Fibroblast of lung (primary cell): ENCODE data around the gene GRB10.

ENCODE experiments used
- EZH2 ChIP-seq: IDR thresholded peaks from 2 replicates; pipeline ENCODE4 v1.5.1; 2012; ENCODE audit warnings: low read length, control low read depth, mild to moderate bottlenecking; ENCODE audit errors: missing control alignments
- TF ChIP-seq, protein P1 (sequence below), 2 donors: IDR thresholded peaks in 1 of 2; conservative IDR thresholded peaks in 1 of 2; 1 replicate in 1 of 2; 2 replicates in 1 of 2; pipeline ENCODE4 v1.5.1; 2011 to 2012; ENCODE audit warnings: low read length in 2 of 2, control low read depth in 1 of 2, inconsistent platforms in 1 of 2, low read depth in 1 of 2, mild to moderate bottlenecking in 1 of 2

DNA sequence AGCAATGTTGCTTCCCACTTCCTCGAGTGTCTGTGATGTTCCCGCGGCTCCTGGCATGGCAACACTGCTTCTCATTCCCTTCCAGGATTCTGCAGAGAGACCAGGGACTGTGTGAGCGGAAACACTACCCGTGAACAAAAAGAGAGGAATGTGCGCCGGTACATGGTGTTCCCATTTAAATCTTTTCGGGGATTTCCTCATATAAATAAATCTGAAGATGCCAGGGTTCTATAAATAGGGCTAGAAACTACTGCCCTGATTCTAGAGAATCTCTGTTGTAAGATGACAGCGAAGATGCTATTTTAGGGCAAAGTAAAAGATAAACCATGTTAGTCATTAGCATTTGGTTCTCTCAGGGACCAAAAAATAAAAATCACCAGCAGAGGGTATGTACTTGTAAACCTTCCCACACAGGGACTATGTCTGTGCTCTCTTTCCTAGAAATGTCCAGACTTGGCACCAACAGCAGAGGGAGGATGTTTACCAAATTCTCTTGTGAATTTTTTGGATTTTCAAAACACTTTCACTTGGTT, 125.3 kb downstream of the GRB10 start:
- TF ChIP-seq, protein P1, sequence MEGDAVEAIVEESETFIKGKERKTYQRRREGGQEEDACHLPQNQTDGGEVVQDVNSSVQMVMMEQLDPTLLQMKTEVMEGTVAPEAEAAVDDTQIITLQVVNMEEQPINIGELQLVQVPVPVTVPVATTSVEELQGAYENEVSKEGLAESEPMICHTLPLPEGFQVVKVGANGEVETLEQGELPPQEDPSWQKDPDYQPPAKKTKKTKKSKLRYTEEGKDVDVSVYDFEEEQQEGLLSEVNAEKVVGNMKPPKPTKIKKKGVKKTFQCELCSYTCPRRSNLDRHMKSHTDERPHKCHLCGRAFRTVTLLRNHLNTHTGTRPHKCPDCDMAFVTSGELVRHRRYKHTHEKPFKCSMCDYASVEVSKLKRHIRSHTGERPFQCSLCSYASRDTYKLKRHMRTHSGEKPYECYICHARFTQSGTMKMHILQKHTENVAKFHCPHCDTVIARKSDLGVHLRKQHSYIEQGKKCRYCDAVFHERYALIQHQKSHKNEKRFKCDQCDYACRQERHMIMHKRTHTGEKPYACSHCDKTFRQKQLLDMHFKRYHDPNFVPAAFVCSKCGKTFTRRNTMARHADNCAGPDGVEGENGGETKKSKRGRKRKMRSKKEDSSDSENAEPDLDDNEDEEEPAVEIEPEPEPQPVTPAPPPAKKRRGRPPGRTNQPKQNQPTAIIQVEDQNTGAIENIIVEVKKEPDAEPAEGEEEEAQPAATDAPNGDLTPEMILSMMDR (conservative IDR thresholded peaks at IDR 0.05 in 1 of 2, IDR thresholded peaks at IDR 0.05 in 1 of 2; ENCODE audit: low read depth in 1 of 2, low read length in 2 of 2), result peak in 1 of 2 donors; percentile 32
- no peak for TF ChIP-seq EZH2
